Skeletal muscle tissue (tissue), 4 donors: ENCODE results near the gene PRKCSH. TPM values are rescaled to one million over a fixed set of nuclear protein-coding genes. Genes with fewer than 3 reads are reported as not detected.

Source experiments
- H3K27ac ChIP-seq: one replicate; pipeline ENCODE4 v1.7.0; 2013; ENCODE audit warnings: mild to moderate bottlenecking, low read depth, low read length, inconsistent platforms
- H3K27me3 ChIP-seq, 3 donors: one replicate each; pipeline ENCODE4 v1.7.0; 2013; ENCODE audit warnings: low read length in 3 of 3; ENCODE audit not compliant: control insufficient read depth in 3 of 3, insufficient read depth in 3 of 3
- H3K36me3 ChIP-seq, 3 donors: one replicate each; pipeline ENCODE4 v1.7.0; 2013; ENCODE audit warnings: low read length in 3 of 3; ENCODE audit not compliant: control insufficient read depth in 3 of 3, insufficient read depth in 3 of 3
- H3K4me1 ChIP-seq, 3 donors: one replicate each; pipeline ENCODE4 v1.7.0; 2013; ENCODE audit warnings: low read length in 3 of 3, mild to moderate bottlenecking in 3 of 3; ENCODE audit not compliant: control insufficient read depth in 3 of 3, insufficient read depth in 3 of 3
- H3K4me3 ChIP-seq, 3 donors: one replicate each; pipeline ENCODE4 v1.7.0; 2013; ENCODE audit warnings: low read length in 3 of 3
- H3K9ac ChIP-seq, 3 donors: one replicate each; pipeline ENCODE4 v1.7.0; 2013; ENCODE audit warnings: low read length in 3 of 3, mild to moderate bottlenecking in 3 of 3, moderate library complexity in 2 of 3, low read depth in 1 of 3
- H3K9me3 ChIP-seq, 3 donors: one replicate each; pipeline ENCODE4 v1.7.0; 2013; ENCODE audit warnings: low read length in 3 of 3; ENCODE audit not compliant: control insufficient read depth in 3 of 3
- total RNA-seq: library from RNA; depleted of rRNA; stranded (reverse); fragments of >200 nt; gene quantifications from one replicate; pipeline ENCODE4 v1.2.3, GENCODE V29; 2014
- donor health status: Osteomylitis.

Gene PRKCSH
- total RNA-seq, 1 donor from 2014 or later, result 67.8 TPM

DNA sequence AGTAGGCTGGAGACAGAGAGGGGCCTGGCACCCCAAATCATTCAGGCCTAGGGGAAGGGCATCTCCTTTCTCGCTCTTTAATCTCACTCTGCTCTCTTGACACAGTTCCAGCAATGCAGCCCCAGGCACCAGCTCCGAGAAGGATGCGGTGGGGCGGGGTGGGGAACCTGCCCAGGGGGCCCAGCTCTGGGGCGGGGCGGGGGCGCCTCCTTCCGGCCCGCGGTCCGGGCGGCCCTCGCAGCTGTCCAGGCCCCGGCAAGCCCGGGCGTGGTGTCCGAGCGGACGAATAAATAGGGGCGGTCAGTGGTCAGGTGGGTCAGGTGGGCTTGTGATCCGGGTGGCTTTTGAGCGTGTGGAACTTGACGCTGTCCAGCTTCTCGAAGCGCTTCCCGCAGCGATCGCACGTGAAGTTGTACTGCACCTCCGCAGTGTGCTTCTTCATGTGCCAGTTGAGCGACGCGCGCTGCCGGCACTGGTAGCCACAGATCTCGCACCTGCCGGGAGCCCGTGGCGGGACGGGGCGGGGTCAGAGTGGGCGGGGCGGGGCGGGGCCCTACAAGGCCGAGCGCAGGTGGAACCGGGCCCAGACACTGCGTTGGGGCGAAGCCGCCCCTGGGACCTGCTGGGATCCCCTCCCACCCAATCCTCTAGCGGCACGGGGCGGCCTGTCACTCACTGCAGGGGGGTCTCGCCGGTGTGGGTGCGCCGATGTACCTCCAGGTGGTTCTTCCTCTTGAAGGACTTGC is 48.1 kb downstream of the PRKCSH start:
- Histone ChIP-seq H3K27me3 (peaks cover 39 to 48% (median 40%) of the 10 kb centered on the region in 3 donors), H3K9me3 (no peaks in the 10 kb centered on the region), H3K27ac (no peak overlapping the region), H3K4me1 (peaks cover 9 to 10% (median 10%) of the 10 kb centered on the region in 3 donors), H3K4me3 (no peak overlapping the region), H3K36me3 (peaks cover 4 to 6% (median 5%) of the 10 kb centered on the region in 3 donors), H3K9ac (no peak overlapping the region)

DNA sequence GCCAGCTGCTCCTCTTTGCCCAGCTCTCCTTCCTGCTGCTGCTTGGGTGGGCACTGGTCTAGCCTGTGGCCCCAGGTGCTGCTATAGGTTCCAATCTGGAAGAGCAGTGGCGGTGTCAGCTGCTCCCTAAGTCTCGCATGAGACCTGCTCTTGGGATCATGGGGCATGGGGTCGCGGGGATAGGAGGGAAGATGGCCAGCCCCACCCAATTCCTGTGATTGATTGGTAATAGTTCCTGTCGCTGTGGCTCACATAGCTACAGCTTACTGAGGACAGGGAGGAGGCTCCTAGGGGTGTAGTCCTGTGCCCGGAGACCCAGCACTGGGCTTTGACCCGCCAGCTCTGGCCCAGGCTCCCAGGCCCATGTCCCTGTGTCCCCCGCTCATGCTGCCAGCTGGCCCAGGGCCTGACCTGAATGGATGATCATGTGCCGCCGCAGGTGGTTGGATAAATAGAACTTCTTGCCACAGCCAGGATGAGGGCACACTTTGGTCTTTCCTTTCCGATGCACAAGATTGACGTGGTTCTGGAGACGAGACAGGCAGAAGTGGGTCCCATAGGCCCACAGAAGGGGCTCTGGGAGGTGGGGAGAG is 49.9 kb downstream of the PRKCSH start:
- peaks cover 4 to 6% (median 5%) of the 10 kb centered on the region in 3 donors for H3K36me3 ChIP-seq
- H3K27me3 ChIP-seq, result peaks cover 28 to 34% (median 30%) of the 10 kb centered on the region in 3 donors
- H3K9ac ChIP-seq, result no peak overlapping the region
- H3K9me3 ChIP-seq, result no peaks in the 10 kb centered on the region
- no peak overlapping the region for H3K27ac ChIP-seq
- no peak overlapping the region for H3K4me3 ChIP-seq
- H3K4me1 ChIP-seq, result peaks cover 7 to 10% (median 9%) of the 10 kb centered on the region in 3 donors

DNA sequence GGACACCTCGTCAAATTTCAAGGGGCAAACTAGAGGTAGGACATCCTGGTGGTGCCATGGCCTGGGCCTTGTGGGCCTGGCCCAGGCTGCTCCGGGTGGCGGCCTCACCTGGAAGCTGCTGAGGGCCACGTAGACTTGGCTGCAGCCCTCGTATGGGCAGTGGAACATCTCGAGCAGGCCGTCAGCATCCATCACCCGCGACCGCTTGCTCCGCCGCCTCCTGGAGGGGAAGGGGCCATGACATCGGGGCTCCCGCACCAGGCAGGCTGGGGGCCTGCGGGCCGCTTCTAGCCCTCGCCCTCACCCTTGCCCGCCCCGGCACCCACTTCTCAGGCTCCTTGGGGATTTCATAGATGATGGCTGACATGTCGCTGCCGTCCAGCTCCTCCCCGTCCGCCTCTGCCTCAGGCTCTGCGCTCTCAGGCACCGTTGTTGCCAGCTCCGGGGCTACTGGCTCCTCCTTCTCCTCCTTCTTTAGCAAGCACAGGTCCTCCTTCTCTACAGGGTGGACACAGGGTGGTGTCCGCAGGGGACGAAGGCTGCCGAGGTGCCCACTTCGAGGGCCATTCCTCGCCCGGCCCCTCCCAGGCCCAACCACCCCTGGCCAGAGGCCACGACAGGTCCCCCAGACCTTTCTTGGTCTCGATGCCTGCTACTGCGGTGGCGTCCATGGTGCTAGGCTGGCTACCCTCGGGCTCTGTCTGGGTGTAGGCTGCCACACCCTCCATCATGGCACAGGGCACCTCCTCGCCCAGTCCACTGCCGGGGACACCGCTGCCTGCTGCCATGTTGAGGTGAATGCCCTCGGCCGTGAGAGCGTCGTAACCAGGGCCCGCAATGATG is 51.4 kb downstream of the PRKCSH start:
- H3K9ac ChIP-seq, result no peak overlapping the region

DNA sequence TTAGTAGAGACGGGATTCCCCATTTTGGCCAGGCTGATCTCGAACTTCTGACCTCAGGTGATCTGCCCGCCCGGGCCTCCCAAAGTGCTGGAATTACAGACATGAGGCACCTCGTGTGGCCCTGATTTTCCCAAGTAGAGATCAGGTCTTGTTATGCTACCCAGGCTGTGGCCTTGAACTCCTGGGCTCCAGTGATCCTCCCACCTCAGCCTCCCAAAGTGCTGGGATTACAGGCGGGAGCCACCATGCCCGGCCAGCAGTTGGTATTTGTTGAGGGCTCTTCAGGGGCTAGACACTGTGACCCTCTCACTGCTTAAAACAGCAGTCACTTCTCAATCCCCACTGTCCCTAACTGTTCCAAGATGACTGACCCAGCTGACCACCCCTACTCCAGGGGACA is 53.9 kb downstream of the PRKCSH start:
- H3K4me1 ChIP-seq, result no peaks in the 10 kb centered on the region
- no peak overlapping the region for H3K9ac ChIP-seq
- H3K27me3 ChIP-seq, result no peaks in the 10 kb centered on the region
- H3K9me3 ChIP-seq, result no peaks in the 10 kb centered on the region
- peaks cover 11 to 12% (median 11%) of the 10 kb centered on the region in 3 donors for H3K36me3 ChIP-seq
- H3K4me3 ChIP-seq, result no peak overlapping the region
- H3K27ac ChIP-seq, result no peak overlapping the region

More for the DNA sequence above, 51.4 kb downstream of the PRKCSH start:
- H3K9me3 ChIP-seq, result no peaks in the 10 kb centered on the region
- peaks cover 7 to 10% (median 9%) of the 10 kb centered on the region in 3 donors for H3K4me1 ChIP-seq
- H3K27ac ChIP-seq, result no peak overlapping the region
- peaks cover 18 to 19% (median 19%) of the 10 kb centered on the region in 3 donors for H3K27me3 ChIP-seq
- H3K4me3 ChIP-seq, result no peak overlapping the region
- H3K36me3 ChIP-seq, result peaks cover 8 to 13% (median 11%) of the 10 kb centered on the region in 3 donors

DNA sequence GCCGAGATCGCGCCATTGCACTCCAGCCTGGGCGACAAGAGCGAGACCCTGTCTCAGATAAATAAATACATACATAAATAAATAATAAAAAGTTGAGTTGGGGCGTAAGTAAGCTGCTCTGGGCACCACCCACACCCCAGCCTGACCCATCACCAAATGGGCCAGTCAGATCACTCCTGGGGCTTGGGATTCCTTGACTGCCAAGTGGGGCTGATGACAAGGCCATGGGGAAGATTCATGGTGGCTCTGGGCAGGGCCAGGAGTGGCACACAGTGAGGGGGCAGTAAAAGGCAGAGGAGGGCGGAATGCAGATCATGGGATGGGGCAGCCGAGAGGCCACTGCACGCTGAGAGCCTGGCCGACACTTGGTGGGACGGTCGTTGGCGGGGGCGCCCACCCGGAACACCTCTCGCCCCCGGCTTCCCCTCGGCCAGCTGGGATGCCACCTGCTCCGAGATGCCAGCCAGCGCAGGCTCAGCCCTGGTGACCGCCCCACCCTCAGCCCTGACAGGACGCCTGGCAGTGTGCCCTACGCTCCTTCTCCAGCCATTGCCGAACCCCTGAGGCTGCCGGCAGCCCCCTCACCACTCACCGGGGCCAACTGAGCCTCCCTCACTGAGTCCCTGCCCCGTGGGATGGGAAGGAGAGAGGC is 59.3 kb downstream of the PRKCSH start:
- Histone ChIP-seq H3K27me3 (no peaks in the 10 kb centered on the region), H3K27ac (no peak overlapping the region), H3K4me1 (no peaks in the 10 kb centered on the region), H3K9me3 (no peaks in the 10 kb centered on the region), H3K9ac (no peak overlapping the region), H3K36me3 (peaks cover 20 to 26% (median 25%) of the 10 kb centered on the region in 3 donors), H3K4me3 (no peak overlapping the region)

DNA sequence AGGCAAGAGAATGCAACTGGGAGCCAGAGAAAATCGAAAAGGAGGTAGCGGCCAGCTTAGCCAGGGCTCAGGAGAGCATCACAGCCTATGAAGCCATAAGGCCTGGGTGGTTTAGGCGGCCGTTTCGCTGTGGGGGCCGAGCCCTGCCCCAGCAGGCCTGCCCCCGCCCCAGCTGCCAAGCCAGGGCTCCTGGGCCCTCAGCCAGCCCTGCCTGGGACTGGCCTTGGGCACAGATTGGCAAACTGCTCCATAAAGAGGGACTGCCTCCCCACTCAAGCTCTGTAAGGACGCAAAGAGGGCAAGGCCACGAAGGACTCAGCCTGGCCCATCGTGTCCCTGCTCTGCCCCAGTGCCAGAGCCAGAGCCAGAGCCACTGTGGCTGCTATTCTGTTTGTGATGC is 60.0 kb downstream of the PRKCSH start:
- H3K36me3 ChIP-seq, result peaks cover 20 to 26% (median 25%) of the 10 kb centered on the region in 3 donors
- no peak overlapping the region for H3K4me3 ChIP-seq
- no peak overlapping the region for H3K27ac ChIP-seq
- H3K9me3 ChIP-seq, result no peaks in the 10 kb centered on the region
- no peak overlapping the region for H3K9ac ChIP-seq
- H3K4me1 ChIP-seq, result no peaks in the 10 kb centered on the region
- no peaks in the 10 kb centered on the region for H3K27me3 ChIP-seq

DNA sequence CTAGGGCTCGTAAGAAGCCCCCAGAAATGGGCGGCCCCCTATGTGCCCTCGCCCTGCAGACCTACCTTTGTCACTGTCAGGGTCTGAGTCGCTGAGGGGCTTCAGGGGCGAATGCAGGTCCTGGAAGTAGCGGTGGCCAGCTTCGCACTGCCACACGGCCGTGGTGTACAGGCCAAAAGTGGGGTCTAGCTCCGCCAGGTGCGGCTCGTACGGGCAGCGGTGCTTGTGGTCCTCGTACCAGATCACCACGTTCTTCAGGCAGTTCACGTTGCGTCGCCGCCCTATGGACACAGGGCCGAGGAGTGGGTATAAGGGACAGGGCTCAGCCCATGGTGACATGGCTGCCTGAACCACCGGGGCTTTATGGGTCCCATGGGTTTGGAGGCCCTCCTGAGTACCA is 60.5 kb downstream of the PRKCSH start:
- H3K4me1 ChIP-seq, result no peaks in the 10 kb centered on the region
- H3K4me3 ChIP-seq, result no peak overlapping the region
- H3K9ac ChIP-seq, result no peak overlapping the region
- no peaks in the 10 kb centered on the region for H3K27me3 ChIP-seq
- H3K27ac ChIP-seq, result no peak overlapping the region
- H3K9me3 ChIP-seq, result no peaks in the 10 kb centered on the region
- H3K36me3 ChIP-seq, result peaks cover 18 to 26% (median 22%) of the 10 kb centered on the region in 3 donors

DNA sequence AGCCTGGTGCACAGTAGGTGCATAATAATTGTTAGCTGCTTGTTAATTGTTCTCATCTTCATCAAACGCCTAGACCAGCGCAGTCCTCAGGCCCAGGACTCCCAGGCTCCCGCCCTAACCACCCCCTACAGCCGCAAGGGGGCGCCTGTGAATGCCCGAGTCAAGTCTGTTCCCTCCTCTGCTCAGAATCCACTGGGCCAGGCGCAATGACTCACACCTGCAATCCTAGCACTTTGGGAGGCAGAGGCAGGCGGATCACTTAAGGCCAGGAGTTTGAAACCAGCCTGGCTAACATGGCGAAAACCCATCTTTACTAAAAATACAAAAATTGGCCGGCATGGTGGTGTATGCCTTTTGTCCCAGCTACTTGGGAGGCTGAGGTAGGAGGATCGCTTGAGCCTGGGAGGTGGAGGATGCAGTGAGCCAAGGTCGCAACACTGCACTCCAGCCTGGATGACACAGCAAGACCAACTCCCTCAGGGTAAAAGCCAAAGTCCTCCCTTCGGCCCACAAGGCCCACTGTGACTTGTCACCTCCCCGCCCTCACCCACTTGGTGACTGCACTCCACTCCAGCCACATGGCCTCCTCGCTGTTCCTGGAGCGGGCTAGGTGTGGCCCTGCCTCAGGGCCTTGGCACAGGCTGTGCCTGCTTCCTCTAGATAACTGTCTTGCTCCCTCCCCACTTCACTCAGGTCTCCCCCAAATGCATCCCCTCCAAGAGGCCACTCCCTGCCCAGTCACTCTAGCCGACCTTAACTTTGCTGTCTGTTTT is 61.1 kb downstream of the PRKCSH start:
- Histone ChIP-seq H3K4me1 (no peaks in the 10 kb centered on the region), H3K4me3 (no peak overlapping the region), H3K9ac (no peak overlapping the region), H3K27ac (no peak overlapping the region), H3K36me3 (peaks cover 14 to 24% (median 17%) of the 10 kb centered on the region in 3 donors), H3K27me3 (no peaks in the 10 kb centered on the region), H3K9me3 (no peaks in the 10 kb centered on the region)

DNA sequence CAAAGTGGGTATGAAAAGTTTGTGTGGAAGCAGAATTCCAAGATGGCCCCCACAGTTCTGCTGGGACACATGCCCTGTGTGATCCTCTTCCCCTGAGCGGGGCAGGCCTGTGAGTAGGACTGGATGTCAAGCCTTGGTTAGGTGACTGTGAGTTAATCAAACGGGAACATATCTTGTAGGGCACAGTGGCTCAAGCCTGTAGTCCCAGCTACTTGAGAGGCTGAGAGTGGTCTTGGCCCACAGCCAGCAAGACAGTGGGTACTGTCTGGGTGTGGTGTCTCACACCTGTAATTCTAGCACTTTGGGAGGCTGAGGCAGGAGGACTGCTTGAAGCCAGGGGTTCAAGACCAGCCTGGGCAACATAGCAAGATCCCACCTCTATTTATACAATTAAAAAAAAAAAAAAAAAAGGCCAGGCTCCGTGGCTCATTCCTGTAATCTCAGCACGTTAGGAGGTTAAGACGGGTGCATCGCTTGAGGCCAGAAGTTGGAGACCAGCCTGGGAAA is 63.8 kb downstream of the PRKCSH start:
- Histone ChIP-seq H3K4me1 (no peaks in the 10 kb centered on the region), H3K4me3 (no peak overlapping the region), H3K27me3 (no peaks in the 10 kb centered on the region), H3K36me3 (peaks cover 10 to 20% (median 17%) of the 10 kb centered on the region in 3 donors), H3K27ac (no peak overlapping the region), H3K9me3 (no peaks in the 10 kb centered on the region), H3K9ac (no peak overlapping the region)
